Activated CD8-positive, alpha-beta memory T cell treated with anti-CD3 and anti-CD28 coated beads, Interleukin-2, amount 50 U/mL, for 4 hours (primary cell): Measurements from ENCODE around the gene LYSMD1.

Experiments used
- DNase-seq: peaks from one replicate; pipeline ENCODE4 v3.0.0-alpha.2; 2020

The LYSMD1 gene

GRCh38 chr1:151175041-151175741 is 9.5 kb upstream of the LYSMD1 start:
- DNase-seq, result no peak

- DNase-seq, result no peak
Observed at GRCh38 chr1:151171190-151171589, 5.5 kb upstream of the LYSMD1 start.

- DNase-seq, result no peak
Observed at GRCh38 chr1:151167116-151167515, 1.4 kb upstream of the LYSMD1 start.

GRCh38 chr1:151166505-151166956 is 829 bp upstream of the LYSMD1 start:
- DNase-seq, result no peak

GRCh38 chr1:151165281-151165737 is 393 bp downstream of the LYSMD1 start:
- DNase-seq, result peak; percentile 26

- no peak for DNase-seq
Observed at GRCh38 chr1:151164732-151165280, 896 bp downstream of the LYSMD1 start.

GRCh38 chr1:151159373-151159772 is 6.3 kb downstream of the LYSMD1 start:
- DNase-seq, result no peak

GRCh38 chr1:151158751-151159251 is 6.9 kb downstream of the LYSMD1 start:
- DNase-seq, result no peak

- peak; percentile 54 for DNase-seq
Observed at GRCh38 chr1:151158326-151158725, 7.4 kb downstream of the LYSMD1 start.

GRCh38 chr1:151157067-151157531 is 8.6 kb downstream of the LYSMD1 start:
- peak; percentile 36 for DNase-seq

- DNase-seq, result peak; percentile 75
Observed at GRCh38 chr1:151156515-151156819, 9.2 kb downstream of the LYSMD1 start, which contains the start of gene TNFAIP8L2. TNFAIP8L2 (plus strand) TSS chr1:151156649; CDS start chr1:151158698, 2,049 bp downstream.

GRCh38 chr1:151147665-151148064 is 18.0 kb downstream of the LYSMD1 start:
- no peak for DNase-seq

GRCh38 chr1:151147132-151147503 is 18.6 kb downstream of the LYSMD1 start:
- no peak for DNase-seq

- peak; percentile 85 for DNase-seq
Observed at GRCh38 chr1:151146412-151147131, 19.1 kb downstream of the LYSMD1 start, which contains the start of gene SEMA6C. SEMA6C (minus strand) TSS chr1:151146631; CDS start chr1:151142621, 4,010 bp downstream.

GRCh38 chr1:151146072-151146411 is 19.7 kb downstream of the LYSMD1 start:
- no peak for DNase-seq

- DNase-seq, result no peak
Observed at GRCh38 chr1:151145304-151146071, 20.2 kb downstream of the LYSMD1 start.

- DNase-seq, result no peak
Observed at GRCh38 chr1:151144474-151145303, 21.0 kb downstream of the LYSMD1 start.

- no peak for DNase-seq
Observed at GRCh38 chr1:151143986-151144385, 21.7 kb downstream of the LYSMD1 start.

GRCh38 chr1:151143057-151143435 is 22.7 kb downstream of the LYSMD1 start:
- DNase-seq, result no peak

- DNase-seq, result no peak
Observed at GRCh38 chr1:151142411-151143056, 23.2 kb downstream of the LYSMD1 start.

GRCh38 chr1:151137789-151138188 is 27.9 kb downstream of the LYSMD1 start:
- DNase-seq, result no peak
